Measurements from ENCODE around the gene MIB1. TPM values are rescaled to one million over a fixed set of nuclear protein-coding genes. Genes with fewer than 3 reads are reported as not detected.

Gene MIB1
- total RNA-seq = 10 to 100 TPM; 25.8 to 33.9 (median 28.4) TPM

DNA sequence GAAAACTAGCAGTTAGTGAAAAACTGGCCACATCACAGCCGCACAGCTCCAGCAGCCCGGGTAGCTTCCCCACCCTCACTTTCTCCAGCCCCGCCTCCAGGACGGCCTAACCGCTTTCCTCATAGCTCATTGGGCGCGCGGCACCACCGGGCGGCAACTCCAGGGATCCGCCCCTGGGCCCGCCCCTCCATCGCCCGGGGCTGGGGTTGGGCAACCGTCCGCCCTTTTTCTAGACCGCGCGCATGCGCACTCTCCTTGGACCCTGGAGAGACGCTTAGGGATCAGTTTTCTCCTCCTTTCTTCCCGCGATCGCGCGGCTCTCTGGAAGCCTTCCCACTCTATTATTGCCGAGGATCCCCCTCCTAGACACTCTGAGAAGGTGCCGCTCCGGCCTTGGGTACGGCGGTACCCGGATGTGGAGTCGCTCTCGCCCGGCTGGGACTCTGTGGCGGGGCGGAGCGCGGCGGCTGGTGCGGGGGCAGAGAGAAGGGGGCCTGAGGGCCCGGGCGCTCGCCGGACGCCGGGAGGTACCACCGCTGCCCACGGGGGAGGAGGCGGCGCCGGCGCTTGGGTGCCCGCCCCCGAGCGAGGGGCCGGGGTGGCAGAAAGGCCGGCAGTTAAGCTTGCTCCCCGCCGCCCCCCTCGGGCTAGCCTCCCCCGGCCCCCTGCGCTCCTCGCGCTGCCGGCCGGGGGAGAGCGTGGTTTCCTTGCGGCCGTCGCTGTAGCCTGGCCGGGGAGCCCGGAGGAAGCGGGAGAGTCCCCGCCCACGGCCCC is at the start of gene MIB1:
Gene MIB1 (plus strand): TSS at position 255 of the 774 bp plus-strand sequence. CDS start 792 bp downstream, outside the sequence.
- Histone ChIP-seq H3K4me1 (peaks cover 0 to 44% (median 0%) of the 10 kb centered on the region in 4 donors), H3K9me3 (peaks cover 0 to 10% (median 0%) of the 10 kb centered on the region in 4 donors), H3K27ac (peak within 1 kb of the TSS; percentile 94 to 99 (median 96)), H3K4me3 (peak within 1 kb of the TSS; percentile 73 to 100 (median 81)), H3K36me3 (no peaks in the 10 kb centered on the region), H3K27me3 (no peaks in the 10 kb centered on the region)
- peak; percentile 98 for DNase-seq (ENCODE audit: low spot score in 2 of 2)
- WGBS, 2 donors = 0 to 1% methylated on average over 37 to 45 of the region's 76 CpGs
- TF ChIP-seq CTCF (IDR thresholded peaks at IDR 0.05) = peak in 1 of 5 experiments; percentile 17
- peak; percentile 53 to 96 for TF ChIP-seq EP300 (IDR thresholded peaks at IDR 0.05)
- peak; percentile 58 to 86 for TF ChIP-seq POLR2A (IDR thresholded peaks at IDR 0.05)

GRCh38 chr18:21693322-21693721 is 47.3 kb upstream of the MIB1 start:
- TF ChIP-seq EP300 (IDR thresholded peaks at IDR 0.05) (no peak), POLR2A (IDR thresholded peaks at IDR 0.05) (no peak), CTCF (IDR thresholded peaks at IDR 0.05) (no peak)
- H3K4me1 ChIP-seq = no peaks in the 10 kb centered on the region
- H3K4me3 ChIP-seq = no peak overlapping the region
- 65 to 79% methylated on average over 2 of the region's 2 CpGs for WGBS, 2 donors
- H3K9me3 ChIP-seq = peaks cover 0 to 16% (median 6%) of the 10 kb centered on the region in 4 donors
- H3K36me3 ChIP-seq = peaks cover 0 to 56% (median 0%) of the 10 kb centered on the region in 3 donors
- H3K27me3 ChIP-seq = no peaks in the 10 kb centered on the region
- no peak overlapping the region for H3K27ac ChIP-seq
- DNase-seq (ENCODE audit: low spot score in 2 of 2) = no peak

GRCh38 chr18:21700528-21701075 is 40.0 kb upstream of the MIB1 start:
- Histone ChIP-seq H3K27me3 (no peaks in the 10 kb centered on the region), H3K9me3 (no peaks in the 10 kb centered on the region), H3K27ac (no peak overlapping the region), H3K4me1 (peaks cover 0 to 15% (median 0%) of the 10 kb centered on the region in 4 donors), H3K4me3 (no peak overlapping the region), H3K36me3 (peaks cover 0 to 19% (median 0%) of the 10 kb centered on the region in 3 donors)
- WGBS, 2 donors = 88 to 90% methylated on average over 6 of the region's 6 CpGs
- TF ChIP-seq CTCF (IDR thresholded peaks at IDR 0.05) (no peak), EP300 (IDR thresholded peaks at IDR 0.05) (no peak), POLR2A (IDR thresholded peaks at IDR 0.05) (no peak)
- DNase-seq (ENCODE audit: low spot score in 2 of 2) = no peak

DNA sequence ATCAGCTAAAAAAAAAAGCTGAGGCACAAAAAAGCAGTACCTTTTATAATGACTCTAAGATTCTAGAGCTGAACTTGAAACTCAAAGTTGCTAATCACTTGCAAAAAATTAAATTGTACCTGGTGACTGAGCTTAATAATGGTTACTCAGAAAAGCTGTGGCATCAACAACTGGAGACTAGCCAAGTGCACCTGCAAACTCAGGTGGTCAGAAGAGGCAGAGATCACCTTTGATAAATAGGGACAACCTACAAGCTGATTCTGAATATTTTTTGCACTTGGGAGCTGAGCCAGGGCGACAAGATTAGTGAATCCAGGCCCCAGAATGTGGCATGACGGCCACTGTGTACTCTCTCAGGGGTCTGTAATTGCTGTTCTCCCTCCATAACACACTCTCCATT is 39.0 kb upstream of the MIB1 start:
- no peaks in the 10 kb centered on the region for H3K27me3 ChIP-seq
- no peak overlapping the region for H3K4me3 ChIP-seq
- peaks cover 0 to 15% (median 0%) of the 10 kb centered on the region in 4 donors for H3K4me1 ChIP-seq
- H3K36me3 ChIP-seq = peaks cover 0 to 24% (median 0%) of the 10 kb centered on the region in 3 donors
- no peak overlapping the region for H3K27ac ChIP-seq
- peaks cover 0 to 5% (median 0%) of the 10 kb centered on the region in 4 donors for H3K9me3 ChIP-seq
- WGBS, 2 donors = 96 to 100% methylated on average over 2 of the region's 2 CpGs
- no peak for TF ChIP-seq CTCF (IDR thresholded peaks at IDR 0.05)
- TF ChIP-seq EP300 (IDR thresholded peaks at IDR 0.05) = no peak
- no peak for TF ChIP-seq POLR2A (IDR thresholded peaks at IDR 0.05)
- no peak for DNase-seq (ENCODE audit: low spot score in 2 of 2)

- H3K36me3 ChIP-seq = peaks cover 0 to 32% (median 0%) of the 10 kb centered on the region in 3 donors
- no peak for TF ChIP-seq CTCF (IDR thresholded peaks at IDR 0.05)
- no peak for TF ChIP-seq EP300 (IDR thresholded peaks at IDR 0.05)
- no peak for TF ChIP-seq POLR2A (IDR thresholded peaks at IDR 0.05)
- DNase-seq (ENCODE audit: low spot score in 2 of 2) = no peak
- H3K4me1 ChIP-seq = peaks cover 0 to 15% (median 0%) of the 10 kb centered on the region in 4 donors
- H3K4me3 ChIP-seq = no peak overlapping the region
- H3K9me3 ChIP-seq = peaks cover 0 to 7% (median 0%) of the 10 kb centered on the region in 4 donors
- H3K27me3 ChIP-seq = no peaks in the 10 kb centered on the region
- 82 to 86% methylated on average over 5 of the region's 5 CpGs for WGBS, 2 donors
- no peak overlapping the region for H3K27ac ChIP-seq
These were observed 38.0 kb upstream of the MIB1 start for GRCh38 chr18:21702602-21703001.
